Measurements from ENCODE around the gene ALG5.

ALG5 gene

GRCh38 chr13:36913463-36913862 is 85.7 kb downstream of the ALG5 start:
- no peak for DNase-seq

- DNase-seq: no peak
Observed at GRCh38 chr13:36912973-36913372, 86.2 kb downstream of the ALG5 start.

DNA sequence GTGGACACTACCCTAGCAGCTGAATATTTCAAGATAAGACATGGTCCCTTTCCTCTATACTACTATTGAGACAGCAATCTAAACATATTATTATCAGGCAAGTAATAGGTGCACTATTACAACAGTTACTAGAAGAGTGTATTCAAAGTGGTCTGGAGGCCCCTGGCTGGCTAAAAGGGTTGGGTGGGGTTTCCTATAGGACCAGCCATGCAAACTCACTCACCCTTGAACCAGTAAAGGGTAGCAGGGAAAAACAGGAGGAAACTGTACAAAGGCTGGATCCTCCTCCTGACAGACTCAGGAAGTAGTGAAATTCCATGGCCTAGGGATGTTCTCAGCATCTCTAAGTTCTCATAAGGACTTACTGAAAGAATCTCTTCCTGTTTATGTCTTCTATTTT is 86.8 kb downstream of the ALG5 start:
- DNase-seq: no peak

DNA sequence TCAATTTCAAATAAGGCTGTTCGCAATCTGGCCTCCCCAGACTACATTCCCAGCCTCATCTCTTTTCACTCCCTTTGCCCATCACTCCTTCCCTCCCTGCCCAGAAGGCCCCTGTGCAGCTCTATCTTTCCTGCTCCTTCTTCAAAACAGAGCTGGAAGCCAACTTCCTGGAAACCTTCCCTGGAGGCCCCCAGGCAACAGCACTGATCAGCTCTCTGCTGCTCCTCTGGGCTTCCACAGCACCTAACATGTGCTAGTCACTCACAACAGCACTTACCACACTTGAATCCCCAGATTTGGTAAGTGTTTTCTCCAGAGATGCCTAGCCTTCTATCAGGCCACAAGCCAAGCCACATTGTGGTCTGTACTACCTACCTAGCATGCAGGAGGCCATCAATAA is 88.6 kb downstream of the ALG5 start:
- DNase-seq: no peak

GRCh38 chr13:36907821-36908220 is 91.3 kb downstream of the ALG5 start:
- no peak for DNase-seq

DNA sequence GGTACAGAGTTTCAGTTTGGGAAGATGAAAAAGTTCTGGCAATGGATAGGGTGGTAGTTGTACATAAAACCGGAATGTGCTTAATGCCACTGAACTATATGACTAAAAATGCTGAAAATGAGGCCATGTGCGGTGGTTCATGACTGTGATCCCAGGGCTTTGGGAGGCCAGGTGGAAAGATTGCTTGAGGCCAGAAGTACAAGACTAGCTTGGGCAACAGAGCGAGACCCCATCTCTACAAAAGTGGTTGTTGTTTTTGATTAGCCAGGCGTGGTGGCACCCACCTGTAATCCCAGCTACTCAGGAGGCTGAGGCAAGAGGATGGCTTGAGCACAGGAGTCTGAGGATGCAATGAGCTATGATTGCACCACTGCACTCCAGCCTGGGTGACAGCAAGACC is 91.9 kb downstream of the ALG5 start:
- no peak for DNase-seq

DNA sequence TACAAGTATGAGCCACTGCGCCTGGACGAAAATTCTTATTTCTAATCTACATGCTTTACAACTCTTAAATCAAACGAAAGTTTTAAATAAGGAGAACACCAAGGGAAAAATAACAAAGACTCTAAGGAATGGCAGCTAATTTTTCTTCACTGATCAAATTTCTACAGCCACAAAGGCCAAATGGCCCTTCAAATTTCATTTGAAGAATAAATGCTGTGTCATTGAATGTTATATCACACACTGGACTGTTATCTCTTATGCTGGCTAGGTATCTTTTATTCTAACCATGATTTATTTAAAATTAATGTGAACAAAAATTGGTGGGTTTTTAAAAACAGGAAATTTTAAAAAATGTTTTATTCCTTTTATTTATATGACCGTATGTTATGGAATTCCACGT is 93.2 kb downstream of the ALG5 start:
- DNase-seq: no peak

- no peak for DNase-seq
Observed at GRCh38 chr13:36903925-36904595, 95.1 kb downstream of the ALG5 start.

Measured in T1000 (cell line).